ENCODE results near the gene ZNF324. TPM values are rescaled to one million over a fixed set of nuclear protein-coding genes. Genes with fewer than 3 reads are reported as not detected.

ZNF324 gene
- total RNA-seq, 1 donor from 2014 or later = 12.9 TPM

- DNase-seq (ENCODE audit: extremely low spot score, unreplicated experiment) = no peak
- H3K4me1 Mint-ChIP-seq (ENCODE audit: unreplicated experiment) = peaks cover 20% of the 10 kb centered on the region
Observed at GRCh38 chr19:58473775-58474174, 6.9 kb downstream of the ZNF324 start.

GRCh38 chr19:58474291-58474996 is 7.6 kb downstream of the ZNF324 start:
- DNase-seq (ENCODE audit: extremely low spot score, unreplicated experiment) = no peak
- Mint-ChIP-seq H3K27ac (ENCODE audit: unreplicated experiment) (peak overlapping the region; percentile 32), H3K27me3 (ENCODE audit: unreplicated experiment) (no peaks in the 10 kb centered on the region), H3K4me3 (ENCODE audit: unreplicated experiment) (peak overlapping the region; percentile 6), H3K4me1 (ENCODE audit: unreplicated experiment) (peaks cover 20% of the 10 kb centered on the region), H3K36me3 (ENCODE audit: unreplicated experiment) (peaks cover 11% of the 10 kb centered on the region), H3K9me3 (ENCODE audit: unreplicated experiment) (no peaks in the 10 kb centered on the region)
- no peak for TF ChIP-seq CTCF (IDR thresholded peaks at IDR 0.05)

More at GRCh38 chr19:58473775-58474174, 6.9 kb downstream of the ZNF324 start:
- H3K9me3 Mint-ChIP-seq (ENCODE audit: unreplicated experiment) = no peaks in the 10 kb centered on the region
- H3K27me3 Mint-ChIP-seq (ENCODE audit: unreplicated experiment) = no peaks in the 10 kb centered on the region
- H3K36me3 Mint-ChIP-seq (ENCODE audit: unreplicated experiment) = peaks cover 11% of the 10 kb centered on the region
- H3K27ac Mint-ChIP-seq (ENCODE audit: unreplicated experiment) = no peak overlapping the region
- no peak for TF ChIP-seq CTCF (IDR thresholded peaks at IDR 0.05)
- no peak overlapping the region for H3K4me3 Mint-ChIP-seq (ENCODE audit: unreplicated experiment)

GRCh38 chr19:58474997-58475713 is 8.3 kb downstream of the ZNF324 start:
- no peak for TF ChIP-seq CTCF (IDR thresholded peaks at IDR 0.05)
- Mint-ChIP-seq H3K27ac (ENCODE audit: unreplicated experiment) (peak overlapping the region; percentile 98), H3K4me1 (ENCODE audit: unreplicated experiment) (peaks cover 20% of the 10 kb centered on the region), H3K27me3 (ENCODE audit: unreplicated experiment) (no peaks in the 10 kb centered on the region), H3K36me3 (ENCODE audit: unreplicated experiment) (peaks cover 11% of the 10 kb centered on the region), H3K4me3 (ENCODE audit: unreplicated experiment) (peak overlapping the region; percentile 90), H3K9me3 (ENCODE audit: unreplicated experiment) (no peaks in the 10 kb centered on the region)
- no peak for DNase-seq (ENCODE audit: extremely low spot score, unreplicated experiment)

- H3K36me3 Mint-ChIP-seq (ENCODE audit: unreplicated experiment) = peaks cover 9% of the 10 kb centered on the region
- peak within 1 kb of the TSS; percentile 90 for H3K4me3 Mint-ChIP-seq (ENCODE audit: unreplicated experiment)
- H3K27me3 Mint-ChIP-seq (ENCODE audit: unreplicated experiment) = no peaks in the 10 kb centered on the region
- H3K9me3 Mint-ChIP-seq (ENCODE audit: unreplicated experiment) = no peaks in the 10 kb centered on the region
- TF ChIP-seq CTCF (IDR thresholded peaks at IDR 0.05) = no peak
- peak within 1 kb of the TSS; percentile 98 for H3K27ac Mint-ChIP-seq (ENCODE audit: unreplicated experiment)
- peak; percentile 96 for DNase-seq (ENCODE audit: extremely low spot score, unreplicated experiment)
- peaks cover 20% of the 10 kb centered on the region for H3K4me1 Mint-ChIP-seq (ENCODE audit: unreplicated experiment)
Observed at GRCh38 chr19:58475714-58476497, 9.0 kb downstream of the ZNF324 start, which contains the start of gene ZNF446. TSS of gene ZNF446 (plus strand) at chr19:58476352. CDS start at chr19:58477219, 867 bp downstream.
